ENCODE measurements around the gene BRD1. TPM values are rescaled to one million over a fixed set of nuclear protein-coding genes. Genes with fewer than 3 reads are reported as not detected.

BRD1 gene
- total RNA-seq, 4 donors from 2014 or later: 43.4 to 70.5 (median 50.3) TPM

GRCh38 chr22:49869845-49870712, 42.4 kb upstream of the BRD1 start:
- H3K4me1 ChIP-seq: no peaks in the 10 kb centered on the region
- WGBS, 2 donors (ENCODE audit: low coverage in 1 of 2): 93 to 96% methylated on average over 12 to 14 of the region's 14 CpGs
- in situ Hi-C loops (cut with MboI; ENCODE audit: low pct_ligation_motif_present in 1 of 4, low pct_unique_long_range_greater_than_20kb in 1 of 4, low sequenced_read_pairs in 3 of 4) (loop anchor here in 1 of 4 donors (25.0 kb wide), 1 partner anchor 92 kb away; the partner anchor contains the start of gene PIM3), intact Hi-C loops (cut with DNase I; ENCODE audit: low total_unique reads) (no loop called here)
- H3K4me3 ChIP-seq: no peak overlapping the region
- H3K9me3 ChIP-seq: peaks cover 7 to 18% of the 10 kb centered on the region in 2 donors
- no peak for DNase-seq
- TF ChIP-seq POLR2AphosphoS5 (IDR thresholded peaks at IDR 0.05): no peak
- no peak for TF ChIP-seq EP300 (IDR thresholded peaks at IDR 0.05; ENCODE audit: low read depth)
- TF ChIP-seq CTCF (IDR thresholded peaks at IDR 0.05): no peak
- TF ChIP-seq POLR2A (IDR thresholded peaks at IDR 0.05): no peak
- no peaks in the 10 kb centered on the region for H3K27me3 ChIP-seq
- no peak overlapping the region for H3K27ac ChIP-seq
- H3K36me3 ChIP-seq: peaks cover 0 to 6% (median 0%) of the 10 kb centered on the region in 4 donors

GRCh38 chr22:49869086-49869830, 41.6 kb upstream of the BRD1 start:
- 80 to 90% methylated on average over 5 to 17 of the region's 17 CpGs for WGBS, 2 donors (ENCODE audit: low coverage in 1 of 2)
- Histone ChIP-seq H3K36me3 (peaks cover 0 to 6% (median 0%) of the 10 kb centered on the region in 4 donors), H3K27me3 (no peaks in the 10 kb centered on the region), H3K4me3 (no peak overlapping the region), H3K9me3 (peaks cover 7 to 21% of the 10 kb centered on the region in 2 donors), H3K27ac (no peak overlapping the region), H3K4me1 (no peaks in the 10 kb centered on the region)
- in situ Hi-C loops (cut with MboI; ENCODE audit: low pct_ligation_motif_present in 1 of 4, low pct_unique_long_range_greater_than_20kb in 1 of 4, low sequenced_read_pairs in 3 of 4): loop anchor here in 1 of 4 donors (25.0 kb wide), 1 partner anchor 93 kb away; the partner anchor contains the start of gene PIM3
- intact Hi-C loops (cut with DNase I; ENCODE audit: low total_unique reads): no loop called here
- TF ChIP-seq POLR2AphosphoS5 (IDR thresholded peaks at IDR 0.05) (no peak), EP300 (IDR thresholded peaks at IDR 0.05; ENCODE audit: low read depth) (no peak), CTCF (IDR thresholded peaks at IDR 0.05) (no peak), POLR2A (IDR thresholded peaks at IDR 0.05) (no peak)
- DNase-seq: no peak

- DNase-seq: no peak
- H3K36me3 ChIP-seq: peaks cover 0 to 6% (median 0%) of the 10 kb centered on the region in 4 donors
- 89 to 92% methylated on average over 7 to 18 of the region's 18 CpGs for WGBS, 2 donors (ENCODE audit: low coverage in 1 of 2)
- H3K9me3 ChIP-seq: peaks cover 7 to 21% of the 10 kb centered on the region in 2 donors
- no peak overlapping the region for H3K4me3 ChIP-seq
- TF ChIP-seq CTCF (IDR thresholded peaks at IDR 0.05) (no peak), EP300 (IDR thresholded peaks at IDR 0.05; ENCODE audit: low read depth) (peak; percentile 15)
- H3K27me3 ChIP-seq: no peaks in the 10 kb centered on the region
- no peaks in the 10 kb centered on the region for H3K4me1 ChIP-seq
- intact Hi-C loops (cut with DNase I; ENCODE audit: low total_unique reads) (no loop called here), in situ Hi-C loops (cut with MboI; ENCODE audit: low pct_ligation_motif_present in 1 of 4, low pct_unique_long_range_greater_than_20kb in 1 of 4, low sequenced_read_pairs in 3 of 4) (loop anchor here in 1 of 4 donors (25.0 kb wide), 1 partner anchor 95 kb away; the partner anchor contains the start of gene PIM3)
- peak overlapping the region in 2 of 4 donors; percentile 24 to 40 for H3K27ac ChIP-seq
Measured at GRCh38 chr22:49867303-49868265, 39.9 kb upstream of the BRD1 start.

Measured in transverse colon (tissue), 4 donors.